Transverse colon (tissue), 4 donors: ENCODE measurements around the gene TMEM250. TPM values are rescaled to one million over a fixed set of nuclear protein-coding genes. Genes with fewer than 3 reads are reported as not detected.

Experiments used
- DNase-seq: peaks from one replicate; pipeline ENCODE4 v3.0.0-alpha.2; 2019
- H3K27ac ChIP-seq, 4 donors: fragments of 200-600 bp; sonication (generic); 2 replicates each; pipeline ENCODE4 v1.5.1; 2016 to 2018; ENCODE audit warnings: inconsistent platforms in 4 of 4
- H3K27me3 ChIP-seq: fragments of 200-600 bp; sonication (generic); 2 replicates; pipeline ENCODE4 v1.5.1; 2017; ENCODE audit warnings: inconsistent platforms
- H3K36me3 ChIP-seq, 4 donors: fragments of 200-600 bp; sonication (generic); 2 replicates each; pipeline ENCODE4 v1.5.1; 2017 to 2019; ENCODE audit warnings: inconsistent platforms in 4 of 4
- H3K4me1 ChIP-seq, 4 donors: fragments of 200-600 bp; sonication (generic); 2 replicates each; pipeline ENCODE4 v1.5.1; 2017 to 2020; ENCODE audit warnings: inconsistent platforms in 4 of 4
- H3K4me3 ChIP-seq, 4 donors: fragments of 200-600 bp; sonication (generic); 1 replicate in 1 of 4; 2 replicates in 3 of 4; pipeline versions ENCODE4 v1.5.1 to v1.6.1; 2017 to 2019; ENCODE audit warnings: inconsistent platforms in 4 of 4
- H3K9me3 ChIP-seq, 2 donors: fragments of 200-600 bp; sonication (generic); 2 replicates each; pipeline ENCODE4 v1.5.1; 2017 to 2019; ENCODE audit warnings: inconsistent platforms in 2 of 2
- EP300 ChIP-seq: sonication (generic); formaldehyde crosslinking; IDR thresholded peaks from one replicate; pipeline ENCODE4 v1.6.1; 2017; ENCODE audit warnings: antibody characterized with exemption, low read depth
- POLR2A ChIP-seq: fragments of 450-650 bp; IDR thresholded peaks from one replicate; pipeline ENCODE4 v1.6.1; 2016; ENCODE audit warnings: antibody characterized with exemption, mild to moderate bottlenecking, moderate library complexity
- POLR2AphosphoS5 ChIP-seq, 3 donors: sonication (generic); formaldehyde crosslinking; IDR thresholded peaks; one replicate each; pipeline ENCODE4 v1.6.1; 2016; ENCODE audit warnings: antibody characterized with exemption in 3 of 3
- WGBS, 2 donors: methylation state at CpG; one replicate each; pipeline ENCODE4 v1.1.5; 2018; ENCODE audit warnings: low coverage in 1 of 2; 5-methylcytosine and 5-hydroxymethylcytosine counted together
- in situ Hi-C, 4 donors: fragments of 200-750 bp; cut with MboI; loops; one replicate each; pipeline versions ENCODE4 v1.15.0 to v1.15.1; 2017; ENCODE audit warnings: low sequenced_read_pairs in 3 of 4, low pct_ligation_motif_present in 1 of 4, low pct_unique_long_range_greater_than_20kb in 1 of 4
- intact Hi-C: fragments of 100-400 bp; cut with DNase I; formaldehyde crosslinking; loops from one replicate; pipeline ENCODE4 v1.15.1; 2023; ENCODE audit warnings: low total_unique reads
- total RNA-seq, 4 donors: library from RNA; depleted of rRNA; stranded (reverse); fragments of >200 nt; gene quantifications; one replicate each; pipeline ENCODE4 v1.1.0, GENCODE V29; 2016
- TF ChIP-seq, protein P1 (sequence below), 5 experiments: fragments of 200-600 bp in 3 of 5; fragments of 450-650 bp in 2 of 5; sonication (generic) in 3 of 5; IDR thresholded peaks; 1 replicate in 2 of 5; 2 replicates in 3 of 5; pipeline ENCODE4 v1.5.1; 2016 to 2017; ENCODE audit warnings: antibody characterized with exemption in 5 of 5, inconsistent platforms in 3 of 5, mild to moderate bottlenecking in 2 of 5, moderate library complexity in 1 of 5

The TMEM250 gene
- total RNA-seq, 4 donors from 2014 or later, result 50.3 to 187 (median 86.6) TPM

DNA sequence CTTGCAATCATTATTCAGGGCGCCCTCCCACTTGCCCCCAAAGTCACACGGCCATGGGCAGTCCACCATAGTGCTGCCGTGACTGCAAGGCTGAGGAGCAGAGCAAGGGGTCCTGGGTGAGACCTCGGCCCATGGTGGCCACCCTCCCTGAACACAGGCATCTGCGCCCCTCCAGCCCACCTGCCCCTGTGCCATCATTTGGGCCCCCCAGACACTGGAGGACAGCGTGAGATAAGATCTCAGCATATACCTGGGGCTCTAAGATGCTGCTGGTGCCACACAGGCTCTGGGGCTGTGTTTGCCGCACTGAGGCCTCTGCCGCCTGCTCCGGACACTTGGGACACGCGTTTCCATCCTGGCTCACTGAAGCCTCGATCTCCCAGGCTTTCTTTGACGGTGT is 3.5 kb downstream of the TMEM250 start:
- H3K27me3 ChIP-seq, result no peaks in the 10 kb centered on the region
- H3K36me3 ChIP-seq, result no peaks in the 10 kb centered on the region
- no peak for DNase-seq
- intact Hi-C loops (no loop called here), in situ Hi-C loops (loop anchor here in 1 of 4 donors (25.0 kb wide), 1 partner anchor 253 kb away; no protein-coding TSS in a partner anchor)
- H3K4me3 ChIP-seq, result no peak overlapping the region
- WGBS, 2 donors, result 93% methylated on average over 11 of the region's 13 CpGs; no CpG with 5 or more reads in 1 of the 2 donors
- H3K9me3 ChIP-seq, result no peaks in the 10 kb centered on the region
- TF ChIP-seq POLR2A (no peak), EP300 (no peak), POLR2AphosphoS5 (IDR thresholded peaks at IDR 0.05) (no peak)
- TF ChIP-seq, protein P1, sequence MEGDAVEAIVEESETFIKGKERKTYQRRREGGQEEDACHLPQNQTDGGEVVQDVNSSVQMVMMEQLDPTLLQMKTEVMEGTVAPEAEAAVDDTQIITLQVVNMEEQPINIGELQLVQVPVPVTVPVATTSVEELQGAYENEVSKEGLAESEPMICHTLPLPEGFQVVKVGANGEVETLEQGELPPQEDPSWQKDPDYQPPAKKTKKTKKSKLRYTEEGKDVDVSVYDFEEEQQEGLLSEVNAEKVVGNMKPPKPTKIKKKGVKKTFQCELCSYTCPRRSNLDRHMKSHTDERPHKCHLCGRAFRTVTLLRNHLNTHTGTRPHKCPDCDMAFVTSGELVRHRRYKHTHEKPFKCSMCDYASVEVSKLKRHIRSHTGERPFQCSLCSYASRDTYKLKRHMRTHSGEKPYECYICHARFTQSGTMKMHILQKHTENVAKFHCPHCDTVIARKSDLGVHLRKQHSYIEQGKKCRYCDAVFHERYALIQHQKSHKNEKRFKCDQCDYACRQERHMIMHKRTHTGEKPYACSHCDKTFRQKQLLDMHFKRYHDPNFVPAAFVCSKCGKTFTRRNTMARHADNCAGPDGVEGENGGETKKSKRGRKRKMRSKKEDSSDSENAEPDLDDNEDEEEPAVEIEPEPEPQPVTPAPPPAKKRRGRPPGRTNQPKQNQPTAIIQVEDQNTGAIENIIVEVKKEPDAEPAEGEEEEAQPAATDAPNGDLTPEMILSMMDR (IDR thresholded peaks at IDR 0.05), result no peak
- no peak overlapping the region for H3K27ac ChIP-seq
- peaks cover 17 to 32% (median 29%) of the 10 kb centered on the region in 4 donors for H3K4me1 ChIP-seq

DNA sequence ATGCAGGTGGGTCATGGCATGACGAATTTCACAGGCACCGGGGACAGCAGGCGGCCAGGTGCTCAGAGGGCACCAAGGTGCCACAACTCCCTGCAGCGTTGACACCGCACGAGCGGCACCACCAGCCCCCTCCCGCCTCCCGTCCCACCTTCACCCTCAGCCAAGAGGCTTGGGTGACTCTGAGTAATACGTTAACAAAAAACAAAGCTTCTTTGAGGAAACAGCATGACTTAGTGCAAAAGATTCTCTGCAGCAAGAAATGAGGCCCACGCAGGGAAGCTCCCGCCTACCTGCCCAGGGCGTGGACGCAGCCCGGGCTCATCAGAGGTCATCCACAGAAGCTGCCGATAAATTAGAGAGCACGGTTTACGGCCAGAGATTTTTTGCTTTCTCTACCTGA is 4.1 kb downstream of the TMEM250 start:
- intact Hi-C loops, result no loop called here

DNA sequence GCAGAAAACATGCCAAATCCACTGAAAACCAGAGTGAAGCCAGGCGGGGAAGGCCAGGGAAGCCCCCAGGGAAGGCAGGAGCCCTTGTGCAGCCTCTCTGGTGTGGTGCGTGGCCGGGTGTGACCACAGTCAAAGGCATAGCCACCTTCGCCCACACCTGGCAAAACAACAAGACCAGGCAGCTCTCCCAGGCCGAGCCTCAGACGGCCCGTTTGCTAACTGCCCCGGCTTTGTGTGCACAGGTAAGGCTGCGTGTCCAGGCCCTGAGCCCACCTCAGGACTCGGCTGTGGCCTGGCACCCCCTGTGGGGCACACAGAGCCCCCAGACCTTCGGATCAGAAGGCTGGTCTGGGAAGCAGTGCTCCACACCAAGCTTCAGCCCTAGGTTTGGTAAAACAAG is 6.1 kb downstream of the TMEM250 start:
- intact Hi-C loops (no loop called here), in situ Hi-C loops (loop anchor here in 1 of 4 donors (25.0 kb wide), 1 partner anchor 250 kb away; no protein-coding TSS in a partner anchor)
- Histone ChIP-seq H3K9me3 (no peaks in the 10 kb centered on the region), H3K27me3 (no peaks in the 10 kb centered on the region), H3K27ac (no peak overlapping the region), H3K4me1 (peaks cover 31 to 43% (median 40%) of the 10 kb centered on the region in 4 donors), H3K4me3 (no peak overlapping the region), H3K36me3 (no peaks in the 10 kb centered on the region)
- TF ChIP-seq POLR2AphosphoS5 (IDR thresholded peaks at IDR 0.05) (no peak), EP300 (no peak), POLR2A (no peak)
- TF ChIP-seq, protein P1 (IDR thresholded peaks at IDR 0.05), result no peak
- no peak for DNase-seq
- 62% methylated on average over 10 of the region's 11 CpGs; no CpG with 5 or more reads in 1 of the 2 donors for WGBS, 2 donors

More for the DNA sequence above, 4.1 kb downstream of the TMEM250 start:
- Histone ChIP-seq H3K27me3 (no peaks in the 10 kb centered on the region), H3K27ac (no peak overlapping the region), H3K9me3 (no peaks in the 10 kb centered on the region), H3K4me1 (peaks cover 17 to 31% (median 28%) of the 10 kb centered on the region in 4 donors), H3K4me3 (no peak overlapping the region), H3K36me3 (no peaks in the 10 kb centered on the region)
- in situ Hi-C loops, result loop anchor here in 1 of 4 donors (25.0 kb wide), 1 partner anchor 252 kb away; no protein-coding TSS in a partner anchor
- DNase-seq, result no peak
- WGBS, 2 donors, result 70 to 92% methylated on average over 2 to 18 of the region's 18 CpGs
- no peak for TF ChIP-seq POLR2A
- TF ChIP-seq EP300, result no peak
- TF ChIP-seq POLR2AphosphoS5 (IDR thresholded peaks at IDR 0.05), result no peak
- TF ChIP-seq, protein P1 (IDR thresholded peaks at IDR 0.05), result no peak

DNA sequence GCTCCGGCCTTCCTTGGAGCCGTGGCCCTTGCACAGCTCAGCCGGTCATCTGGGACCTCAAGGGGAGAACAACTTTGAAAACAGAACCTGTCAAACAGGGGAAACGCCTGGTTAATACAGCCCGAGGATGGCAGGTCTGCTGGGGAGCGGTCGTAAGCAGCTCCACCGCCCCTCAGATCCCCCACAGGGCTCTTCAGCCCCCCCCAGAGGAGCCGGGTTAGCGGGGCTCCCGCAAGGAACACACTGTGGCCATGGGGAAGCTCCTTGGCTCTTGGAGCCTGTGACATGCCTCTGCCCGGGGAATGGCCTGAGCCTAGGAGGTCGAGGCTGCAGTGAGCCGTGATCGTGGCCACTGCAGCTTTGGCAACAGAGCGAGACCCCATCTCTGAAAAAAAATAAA is 6.8 kb downstream of the TMEM250 start:
- no peak overlapping the region for H3K27ac ChIP-seq

More for the DNA sequence above, 6.8 kb downstream of the TMEM250 start:
- in situ Hi-C loops, result loop anchor here in 1 of 4 donors (25.0 kb wide), 1 partner anchor 250 kb away; no protein-coding TSS in a partner anchor
- no peak for TF ChIP-seq POLR2AphosphoS5 (IDR thresholded peaks at IDR 0.05)
- TF ChIP-seq, protein P1 (IDR thresholded peaks at IDR 0.05), result no peak
- no peak for TF ChIP-seq POLR2A
- no peak for TF ChIP-seq EP300
- H3K9me3 ChIP-seq, result no peaks in the 10 kb centered on the region
- no peaks in the 10 kb centered on the region for H3K36me3 ChIP-seq
- no peak overlapping the region for H3K4me3 ChIP-seq
- peaks cover 30 to 43% (median 39%) of the 10 kb centered on the region in 4 donors for H3K4me1 ChIP-seq
- no peaks in the 10 kb centered on the region for H3K27me3 ChIP-seq
- DNase-seq, result no peak
- 69 to 100% methylated on average over 1 to 16 of the region's 16 CpGs for WGBS, 2 donors
- intact Hi-C loops, result no loop called here
